PC-3 (cell line): ENCODE data around the gene GNAI2. TPM values are rescaled to one million over a fixed set of nuclear protein-coding genes. Genes with fewer than 3 reads are reported as not detected.

Experiments
- ATAC-seq: fragments of 200-7000 bp; cut with Tn5 transposase; 2 replicates; pipeline ENCODE4 v1.9.1; 2020; ENCODE audit warnings: mild to moderate bottlenecking, moderate library complexity
- Bru-seq: library from RNA; stranded (reverse); fragments of 400-500 nt; gene quantifications from one replicate; lab custom pipeline; 2021; lab: Mats Ljungman, UMichigan
- BruChase-seq, 2 experiments: library from RNA; stranded (reverse); fragments of 400-500 nt; gene quantifications; one replicate each; lab custom pipeline; 2021; lab: Mats Ljungman, UMichigan
- BruUV-seq: library from RNA; stranded (reverse); fragments of 400-500 nt; replicated peaks from 2 replicates; lab custom pipeline; 2021; lab: Mats Ljungman, UMichigan
- CTCF ChIA-PET: fragments of 300-600 bp; sonication (Branson Sonifier 250); formaldehyde crosslinking; loops from one replicate; lab custom pipeline; 2022; ENCODE audit warnings: antibody characterized with exemption; lab: Charles Lee
- POLR2A ChIA-PET: fragments of 300-600 bp; sonication (Branson Sonifier 250); formaldehyde crosslinking; loops from one replicate; lab custom pipeline; 2022; ENCODE audit warnings: antibody characterized with exemption; ENCODE audit not compliant: unreplicated experiment; lab: Charles Lee
- DNase-seq: peaks from one replicate; pipeline ENCODE4 v3.0.0-alpha.2; 2015
- H2AFZ ChIP-seq: fragments of 300-600 bp; sonication (generic); 2 replicates; pipeline ENCODE4 v1.6.0; 2016; ENCODE audit warnings: antibody characterized with exemption, low read length
- H3F3A ChIP-seq: fragments of 300-600 bp; sonication (generic); one replicate; pipeline ENCODE4 v1.6.0; 2017; ENCODE audit warnings: antibody characterized with exemption, low read length, control low read depth, mild to moderate bottlenecking; ENCODE audit not compliant: unreplicated experiment
- H3K27ac ChIP-seq: fragments of 300-600 bp; sonication (generic); 2 replicates; pipeline ENCODE4 v1.5.1; 2016; ENCODE audit warnings: mild to moderate bottlenecking, low read length
- H3K27me3 ChIP-seq: fragments of 300-600 bp; sonication (generic); 2 replicates; pipeline ENCODE4 v1.6.1; 2016; ENCODE audit warnings: low read length, mixed read lengths
- H3K36me3 ChIP-seq: fragments of 300-600 bp; sonication (generic); 2 replicates; pipeline ENCODE4 v1.6.1; 2016; ENCODE audit warnings: low read depth, mixed run types, low read length, mixed read lengths
- H3K4me1 ChIP-seq: fragments of 300-600 bp; sonication (generic); 2 replicates; pipeline ENCODE4 v1.5.1; 2016; ENCODE audit warnings: low read length; ENCODE audit not compliant: insufficient read depth
- H3K4me2 ChIP-seq: fragments of 300-600 bp; sonication (generic); 2 replicates; pipeline ENCODE4 v1.6.0; 2016; ENCODE audit warnings: low read length
- H3K4me3 ChIP-seq: fragments of 300-600 bp; sonication (generic); 2 replicates; pipeline ENCODE4 v1.5.1; 2016; ENCODE audit warnings: mild to moderate bottlenecking, low read length, mixed read lengths
- H3K79me2 ChIP-seq: fragments of 300-600 bp; sonication (generic); 2 replicates; pipeline ENCODE4 v1.6.1; 2017; ENCODE audit warnings: low read length, mixed read lengths
- H3K9ac ChIP-seq: fragments of 300-600 bp; sonication (generic); 2 replicates; pipeline ENCODE4 v1.6.0; 2016; ENCODE audit warnings: mild to moderate bottlenecking, low read length
- H3K9me2 ChIP-seq: fragments of 300-600 bp; sonication (generic); replicated peaks from 2 replicates; pipeline ENCODE4 v1.6.1; 2016; ENCODE audit warnings: mixed run types, low read length, mixed read lengths
- H3K9me3 ChIP-seq: fragments of 300-600 bp; sonication (generic); 2 replicates; pipeline ENCODE4 v1.6.1; 2016; ENCODE audit warnings: low read length, mixed read lengths
- H4K20me1 ChIP-seq: fragments of 300-600 bp; sonication (generic); 2 replicates; pipeline ENCODE4 v1.6.1; 2016; ENCODE audit warnings: low read length, mixed read lengths
- CTCF ChIP-seq: fragments of 300-600 bp; sonication (generic); conservative IDR thresholded peaks from 2 replicates; pipeline ENCODE4 v1.5.1; 2017; ENCODE audit warnings: antibody characterized with exemption, low read depth, mild to moderate bottlenecking, low read length
- EZH2 ChIP-seq: fragments of 300-600 bp; sonication (generic); IDR thresholded peaks from one replicate; pipeline ENCODE4 v1.6.1; 2017; ENCODE audit warnings: antibody characterized with exemption, mild to moderate bottlenecking, low read length; ENCODE audit not compliant: unreplicated experiment
- EZH2phosphoT487 ChIP-seq: fragments of 300-600 bp; sonication (generic); IDR thresholded peaks from 2 replicates; pipeline ENCODE4 v1.6.1; 2018; ENCODE audit warnings: mild to moderate bottlenecking, antibody characterized with exemption, low read length, borderline replicate concordance
- intact Hi-C: fragments of 100-400 bp; cut with micrococcal nuclease; formaldehyde crosslinking; loops from 2 replicates; pipeline ENCODE4 v1.9.0; 2023
- long read RNA-seq: library from polyadenylated mRNA; unstranded; transcript quantifications from one replicate; pipeline ENCODE4 v2.0.0, GENCODE V29; 2021; ENCODE audit not compliant: unreplicated experiment
- total RNA-seq: library from RNA; depleted of rRNA; stranded (reverse); fragments of >200 nt; gene quantifications from 2 replicates; pipeline ENCODE4 v1.2.3, GENCODE V29; 2014; rRNA removed

The GNAI2 gene
- total RNA-seq (221 and 254 TPM in 2 replicates), Bru-seq, nascent RNA (percentile 78 among the genes with signal in this experiment), BruChase-seq, experiment 1, labeled RNA remaining after a 6-hour chase (percentile 90 among the genes with signal in this experiment), BruChase-seq, experiment 2, labeled RNA remaining after a 2-hour chase (percentile 82 among the genes with signal in this experiment)
- long read RNA-seq, transcript GNAI2-203 (9 exons, 2,407 nt) = minor isoform, 17 of 427 reads
- long read RNA-seq, transcript GNAI2-202 (9 exons, 2,464 nt) = major isoform, 334 of 427 reads
- long read RNA-seq, partial matches to known transcripts = 20 of 427 reads
- long read RNA-seq, other reads (novel, unspliced or antisense) = 51 of 427 reads

DNA sequence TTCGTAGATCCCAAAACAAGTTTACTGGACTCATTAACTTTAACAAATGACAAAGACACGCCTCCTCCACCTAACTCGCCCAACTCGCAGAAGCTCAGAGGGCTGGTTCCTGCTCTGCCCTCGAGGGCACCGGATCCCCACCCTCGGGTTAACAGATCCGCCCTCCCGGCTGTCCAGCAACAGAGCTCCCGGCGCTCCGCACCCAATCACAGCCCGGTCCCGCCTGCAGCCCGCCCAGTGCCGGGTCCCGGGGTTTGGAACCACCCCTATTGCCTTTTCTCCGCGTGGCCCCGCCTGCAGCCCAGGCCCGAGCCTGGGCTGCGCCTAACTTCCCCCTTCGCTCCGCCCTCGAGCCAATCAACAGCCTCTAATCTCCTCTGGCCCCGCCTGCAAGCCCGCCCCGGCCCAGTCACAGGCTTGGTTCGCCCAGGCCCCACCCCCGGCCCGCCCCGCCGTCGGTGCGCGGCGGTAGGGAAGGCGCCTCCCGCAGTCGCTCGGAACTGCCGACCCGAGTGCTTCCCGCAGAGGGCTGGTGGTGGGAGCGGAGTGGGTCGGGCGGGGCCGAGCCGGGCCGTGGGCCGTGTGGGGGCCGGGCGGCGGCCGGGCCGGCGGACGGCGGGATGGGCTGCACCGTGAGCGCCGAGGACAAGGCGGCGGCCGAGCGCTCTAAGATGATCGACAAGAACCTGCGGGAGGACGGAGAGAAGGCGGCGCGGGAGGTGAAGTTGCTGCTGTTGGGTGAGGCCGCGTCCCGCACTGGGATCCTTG, at the start of gene GNAI2:
TSS of gene GNAI2 (plus strand) at position 489 of the 768 bp plus-strand sequence. CDS start at position 621, 132 bp downstream.
- peak; percentile 99 for DNase-seq
- Histone ChIP-seq H3K27ac (peak within 1 kb of the TSS; percentile 55; the same call in 1 of the 2 replicates), H3K4me2 (peak within 1 kb of the TSS; percentile 98), H3K9ac (peak within 1 kb of the TSS; percentile 85), H2AFZ (peak within 1 kb of the TSS; percentile 29), H3K36me3 (peaks cover 7% of the 10 kb centered on the region; the same call in 1 of the 2 replicates), H3K4me1 (peaks cover 15% of the 10 kb centered on the region), H4K20me1 (peaks cover 31% of the 10 kb centered on the region), H3F3A (peaks cover 5% of the 10 kb centered on the region), H3K9me3 (no peaks in the 10 kb centered on the region), H3K27me3 (no peaks in the 10 kb centered on the region), H3K9me2 (no peaks in the 10 kb centered on the region), H3K79me2 (peaks cover 48% of the 10 kb centered on the region), H3K4me3 (peak within 1 kb of the TSS; percentile 78)
- intact Hi-C loops = loop anchor here (1.0 to 2.0 kb wide), 2 partner anchors 63 to 123 kb away; partner anchors contain the start of genes HYAL3, NAA80 and TMEM115
- BruUV-seq = no TSS peak
- ChIA-PET POLR2A (interaction anchor here (0.5 to 1.1 kb wide), 6 partner anchors 11 to 502 kb away, joined by 3 to 9 read pairs (median 7); no protein-coding TSS in a partner anchor), CTCF (interaction anchor here (0.6 to 2.1 kb wide), 9 partner anchors 9 to 41 kb away, joined by 3 to 19 read pairs (median 4); no protein-coding TSS in a partner anchor)
- TF ChIP-seq EZH2phosphoT487 (no peak), CTCF (no peak), EZH2 (no peak)
- peak; percentile 87 for ATAC-seq

GRCh38 chr3:50187750-50188149, 48.3 kb upstream of the GNAI2 start:
- H3K36me3 ChIP-seq = 0 out of 2 replicates have a peak, but pooled peaks cover 5% of the 10 kb centered on the region
- no peak for ATAC-seq
- no peak overlapping the region for H3K4me2 ChIP-seq
- no peaks in the 10 kb centered on the region for H3F3A ChIP-seq
- no peaks in the 10 kb centered on the region for H3K9me2 ChIP-seq
- BruUV-seq = no TSS peak
- H2AFZ ChIP-seq = no peak overlapping the region
- no peak overlapping the region for H3K9ac ChIP-seq
- H3K9me3 ChIP-seq = no peaks in the 10 kb centered on the region
- DNase-seq = no peak
- CTCF ChIA-PET = no interaction called here
- no peak overlapping the region for H3K27ac ChIP-seq
- peaks cover 6% of the 10 kb centered on the region; the same call in 1 of the 2 replicates for H3K4me1 ChIP-seq
- H3K27me3 ChIP-seq = no peaks in the 10 kb centered on the region
- no peak overlapping the region for H3K4me3 ChIP-seq
- POLR2A ChIA-PET = no interaction called here
- H3K79me2 ChIP-seq = no peaks in the 10 kb centered on the region
- TF ChIP-seq CTCF = no peak
- no peak for TF ChIP-seq EZH2phosphoT487
- no peak for TF ChIP-seq EZH2
- intact Hi-C loops = no loop called here
- no peaks in the 10 kb centered on the region for H4K20me1 ChIP-seq
